Fibroblast of skin of back (primary cell): Measurements from ENCODE around the gene S100A16. TPM values are rescaled to one million over a fixed set of nuclear protein-coding genes. Genes with fewer than 3 reads are reported as not detected.
"Not testable (repeated sequence)": the region's sequence is repeated elsewhere in the genome, so short reads cannot be mapped to it uniquely, and the experiment has no call there.

Source experiments
- DNase-seq: peaks from one replicate; pipeline ENCODE4 v3.0.0-alpha.2; 2013
- polyA plus RNA-seq, 2 experiments: library from polyadenylated mRNA; unstranded; fragments of 120-200 nt; gene quantifications; one replicate each; pipeline ENCODE4 v1.2.1, GENCODE V29; 2013; ENCODE audit not compliant: insufficient read length in 2 of 2

Gene S100A16, protein sequence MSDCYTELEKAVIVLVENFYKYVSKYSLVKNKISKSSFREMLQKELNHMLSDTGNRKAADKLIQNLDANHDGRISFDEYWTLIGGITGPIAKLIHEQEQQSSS
- 365 TPM for polyA plus RNA-seq (2013, experiment 1 of 2; ENCODE audit: insufficient read length)
- 228 TPM for polyA plus RNA-seq (2013, experiment 2 of 2; ENCODE audit: insufficient read length)

DNA sequence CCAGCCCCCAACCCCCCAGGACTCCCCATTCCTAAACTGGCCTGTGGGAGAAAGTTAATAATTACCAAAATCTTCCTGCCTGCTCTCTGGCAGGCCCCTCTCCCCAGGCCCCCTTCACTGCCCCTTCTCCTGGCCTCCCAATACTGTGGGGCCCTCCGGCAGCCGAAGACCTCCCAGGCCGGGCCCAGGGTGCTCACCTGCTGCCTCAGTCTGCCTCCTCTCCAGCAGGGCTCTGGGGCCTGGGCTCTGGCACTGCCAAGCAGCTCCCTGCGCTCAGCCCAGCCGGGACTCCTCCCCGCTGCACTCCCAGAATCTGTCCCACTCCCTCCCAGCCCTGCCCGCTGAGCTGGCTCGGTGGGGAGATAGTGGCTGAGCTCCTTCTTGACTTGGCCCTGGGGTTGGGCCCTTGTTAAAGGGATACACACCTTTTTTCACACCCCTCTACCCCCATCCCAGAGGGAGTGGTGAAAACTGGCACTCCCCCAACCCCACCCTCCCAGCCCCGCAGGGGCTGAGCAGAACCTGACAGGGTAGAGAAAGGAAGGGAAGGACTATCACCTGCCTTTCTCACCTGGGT is at the start of gene S100A16:
Gene S100A16 (minus strand): TSS at position 383 of the 577 bp plus-strand sequence. CDS start 4,986 bp downstream, outside the sequence.
- peak; percentile 82 for DNase-seq

DNA sequence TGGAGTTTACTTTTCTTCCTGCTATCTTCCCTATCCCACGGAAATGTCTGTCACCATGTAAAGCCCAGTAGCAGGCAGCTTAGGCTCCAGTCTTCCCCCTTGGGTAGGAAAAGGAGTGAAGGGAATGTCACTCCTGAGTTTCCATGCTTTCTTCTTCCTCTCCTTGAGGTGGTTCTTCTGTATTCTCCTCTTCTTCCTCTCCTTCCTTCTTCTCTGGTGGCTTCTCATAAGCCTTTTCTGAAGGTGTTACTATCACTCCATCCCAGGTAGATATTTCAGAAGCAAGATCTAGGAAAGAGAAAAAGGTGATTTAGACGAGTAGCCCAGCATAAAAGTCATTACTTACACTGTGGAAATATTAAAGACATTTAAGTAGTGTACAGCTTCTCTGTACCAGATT is 49.3 kb upstream of the S100A16 start:
- DNase-seq, result no peak

DNA sequence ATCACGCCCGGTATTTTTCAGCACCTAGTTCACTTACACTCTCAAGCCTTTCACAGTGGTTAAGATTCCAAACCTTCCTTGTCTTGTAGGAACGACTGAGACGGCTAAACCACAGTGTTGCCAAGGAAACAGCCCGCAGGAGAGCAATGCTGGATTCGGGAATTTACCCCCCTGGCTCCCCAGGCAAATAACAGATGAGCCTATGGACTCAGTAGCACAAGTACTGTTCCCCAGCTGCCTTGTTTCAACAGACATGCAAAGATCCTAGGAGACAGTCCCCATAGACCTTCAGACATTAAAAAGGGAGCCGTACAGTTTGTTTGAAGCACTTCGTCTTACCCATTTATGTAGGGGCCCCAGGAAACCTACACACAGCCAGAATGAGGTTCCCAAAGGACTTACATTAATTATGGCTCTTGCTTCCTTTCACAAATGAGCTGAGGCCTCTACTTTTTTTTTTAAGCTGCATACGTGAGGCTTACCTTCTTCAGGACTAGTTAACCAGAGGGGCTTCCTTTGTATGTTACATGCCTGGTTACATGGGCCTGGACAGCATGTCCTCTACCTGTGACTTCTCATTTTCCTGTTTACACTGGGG is 48.3 kb upstream of the S100A16 start:
- DNase-seq, result no peak

DNA sequence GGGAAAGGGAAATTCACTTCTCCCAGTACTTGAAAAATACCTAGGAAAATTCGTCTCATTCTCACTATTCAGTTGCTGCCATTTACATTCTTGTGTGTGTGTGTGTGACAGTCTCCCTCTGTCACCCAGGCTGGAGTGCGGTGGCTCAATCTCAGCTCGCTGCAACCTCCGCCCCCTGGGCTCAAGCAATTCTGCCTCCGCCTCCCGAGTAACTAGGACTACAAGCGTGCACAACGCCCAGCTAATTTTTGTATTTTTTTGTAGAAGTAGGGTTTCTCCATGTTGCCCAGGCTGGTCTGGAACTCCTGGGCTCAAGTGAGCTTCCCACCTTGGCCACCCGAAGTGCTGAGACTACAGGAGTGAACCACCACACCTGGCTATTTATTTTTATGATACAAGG is 46.7 kb upstream of the S100A16 start:
- no peak for DNase-seq

DNA sequence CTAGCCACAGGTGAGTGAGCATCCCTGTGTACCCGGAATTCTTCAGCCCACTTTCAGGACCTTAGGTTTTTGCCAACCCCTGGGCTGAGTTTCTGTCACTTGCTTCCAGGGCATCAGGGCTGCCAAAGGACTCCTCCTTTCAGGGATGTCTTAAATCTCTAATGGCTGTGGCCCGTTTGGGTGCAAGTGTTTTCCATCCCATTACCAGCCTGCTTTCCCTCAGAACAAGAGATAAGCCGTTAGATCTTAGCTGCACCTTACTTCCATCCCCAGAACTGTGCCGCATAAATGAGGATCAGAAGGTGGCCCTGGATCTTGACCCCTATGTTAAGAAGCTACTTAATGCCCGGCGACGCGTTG is 46.2 kb upstream of the S100A16 start:
- no peak for DNase-seq

DNA sequence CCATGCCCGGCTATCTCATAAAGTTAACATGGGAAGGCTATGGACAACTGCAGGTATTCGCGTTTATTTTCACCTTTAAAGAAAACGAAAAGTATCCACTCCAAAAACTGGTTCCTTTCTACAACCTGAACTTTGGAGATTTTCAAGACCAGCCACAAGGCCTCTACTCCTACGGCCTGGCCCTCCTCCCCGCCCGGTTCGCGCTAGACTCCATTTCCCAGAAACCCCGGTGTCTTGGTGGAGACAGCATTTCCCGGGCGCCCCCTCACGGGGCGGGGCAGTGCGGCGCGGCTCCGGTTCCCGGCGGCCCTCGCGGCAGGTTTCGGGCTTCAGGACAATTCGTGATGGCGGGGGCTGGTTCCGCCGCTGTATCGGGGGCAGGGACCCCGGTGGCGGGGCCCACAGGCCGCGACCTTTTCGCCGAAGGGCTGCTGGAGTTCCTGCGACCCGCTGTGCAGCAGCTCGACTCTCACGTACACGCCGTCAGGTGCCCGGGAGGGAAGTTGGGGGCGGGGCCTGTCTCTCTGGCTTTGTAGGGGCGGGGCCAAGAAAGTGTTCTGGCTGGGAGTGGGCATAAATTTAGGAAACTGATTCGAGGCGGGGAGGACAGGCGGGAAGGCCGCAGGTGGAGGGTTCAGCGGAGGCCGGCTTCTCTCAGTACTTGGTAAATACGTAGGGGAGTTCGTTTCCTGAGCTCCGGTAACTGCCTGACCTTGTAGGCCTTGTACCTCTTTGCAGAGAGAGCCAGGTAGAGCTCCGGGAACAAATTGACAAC is 45.6 kb upstream of the S100A16 start, which contains the start of gene SNAPIN:
Gene SNAPIN (plus strand): TSS at position 304 of the 775 bp plus-strand sequence. CDS start 41 bp downstream, at position 345.
- peak; percentile 92 for DNase-seq

DNA sequence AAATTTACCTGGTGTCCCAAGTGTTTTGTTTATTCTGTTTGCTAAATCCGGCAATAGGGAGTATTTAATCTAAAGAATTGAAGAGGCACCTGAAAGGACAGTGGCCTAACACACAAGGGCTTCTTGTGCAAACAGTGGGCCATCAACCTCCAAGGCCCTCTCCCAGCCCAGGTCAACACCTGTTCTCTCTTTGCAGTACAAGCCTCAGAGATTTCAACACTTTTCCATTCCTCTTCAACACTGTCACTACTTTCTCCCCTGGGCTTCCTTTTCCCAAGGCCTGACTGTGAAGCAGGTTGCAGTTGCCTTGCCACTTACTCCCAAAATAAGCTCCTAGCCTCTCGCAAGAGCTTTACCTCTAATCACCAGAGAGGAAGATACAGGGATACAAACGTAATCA is 42.4 kb upstream of the S100A16 start:
- no peak for DNase-seq

DNA sequence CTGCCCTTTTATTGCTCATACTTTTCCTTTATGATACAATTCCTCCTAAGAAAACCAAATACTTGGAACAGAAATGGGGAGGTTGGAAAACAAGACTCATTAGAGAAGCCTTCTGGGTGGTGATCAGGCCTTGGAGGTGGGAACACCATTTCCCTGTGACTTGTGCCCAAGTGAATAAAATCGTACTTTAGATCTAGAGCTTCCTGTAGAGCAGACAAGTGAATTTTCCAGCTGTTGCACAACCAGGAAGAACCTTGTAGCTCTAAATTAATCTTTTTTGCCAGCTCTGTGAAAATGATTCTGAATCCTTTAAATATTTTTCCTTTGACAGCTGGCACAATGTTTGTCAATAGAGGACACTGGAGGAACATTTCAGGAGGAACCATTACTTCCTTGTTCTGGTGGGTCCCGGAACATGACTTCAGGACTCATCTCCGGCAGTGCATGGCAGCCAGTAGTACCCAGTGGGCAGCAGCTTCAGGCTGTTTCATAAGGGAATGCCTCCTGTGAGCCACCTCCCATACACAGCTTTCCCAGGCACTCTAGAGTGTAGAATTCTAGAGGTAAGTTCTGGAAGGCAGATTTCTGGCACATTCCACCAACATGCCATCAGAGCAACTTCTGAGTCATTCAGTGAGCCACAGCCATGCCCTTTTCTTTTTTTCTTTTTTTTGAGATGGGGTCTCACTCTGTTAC is 40.0 kb upstream of the S100A16 start:
- peak; percentile 69 for DNase-seq

DNA sequence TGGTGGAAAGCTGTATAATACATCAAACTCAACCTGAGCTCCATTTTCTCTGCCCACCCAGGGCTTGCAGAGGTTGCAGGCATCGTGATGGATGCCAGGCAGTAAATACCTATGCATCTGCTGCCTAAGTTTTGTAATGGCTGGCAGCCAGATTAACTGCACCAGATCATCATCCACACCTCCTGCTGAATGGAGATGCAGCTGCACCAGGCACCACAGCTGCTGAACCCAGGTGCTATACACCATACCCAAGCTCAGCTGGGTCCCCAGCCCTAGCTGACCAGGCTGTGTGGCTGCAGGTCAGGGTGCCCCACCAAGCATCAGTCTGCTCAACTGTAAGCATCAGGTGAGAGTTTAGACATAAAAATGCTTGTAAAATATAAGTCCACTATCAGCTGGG is 38.8 kb upstream of the S100A16 start:
- DNase-seq, result no peak

DNA sequence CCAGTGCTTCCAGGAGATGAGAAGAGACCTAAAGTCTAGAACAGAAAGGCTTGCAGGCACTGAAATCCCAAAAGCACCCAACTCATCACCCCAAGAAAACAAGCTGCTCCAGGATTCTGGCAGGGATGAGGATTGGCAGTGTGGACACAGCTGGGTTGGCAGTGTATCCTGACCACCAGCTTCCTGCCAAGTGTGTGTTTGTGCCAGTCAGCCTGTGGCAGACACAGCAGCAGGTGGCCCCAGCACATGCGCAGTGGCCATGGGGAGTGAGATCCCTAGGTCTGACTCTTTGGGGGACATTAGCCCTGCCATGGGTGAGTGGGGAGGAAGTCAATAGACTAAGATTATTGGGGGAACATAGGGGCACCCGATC is 36.9 kb upstream of the S100A16 start:
- DNase-seq, result no peak

DNA sequence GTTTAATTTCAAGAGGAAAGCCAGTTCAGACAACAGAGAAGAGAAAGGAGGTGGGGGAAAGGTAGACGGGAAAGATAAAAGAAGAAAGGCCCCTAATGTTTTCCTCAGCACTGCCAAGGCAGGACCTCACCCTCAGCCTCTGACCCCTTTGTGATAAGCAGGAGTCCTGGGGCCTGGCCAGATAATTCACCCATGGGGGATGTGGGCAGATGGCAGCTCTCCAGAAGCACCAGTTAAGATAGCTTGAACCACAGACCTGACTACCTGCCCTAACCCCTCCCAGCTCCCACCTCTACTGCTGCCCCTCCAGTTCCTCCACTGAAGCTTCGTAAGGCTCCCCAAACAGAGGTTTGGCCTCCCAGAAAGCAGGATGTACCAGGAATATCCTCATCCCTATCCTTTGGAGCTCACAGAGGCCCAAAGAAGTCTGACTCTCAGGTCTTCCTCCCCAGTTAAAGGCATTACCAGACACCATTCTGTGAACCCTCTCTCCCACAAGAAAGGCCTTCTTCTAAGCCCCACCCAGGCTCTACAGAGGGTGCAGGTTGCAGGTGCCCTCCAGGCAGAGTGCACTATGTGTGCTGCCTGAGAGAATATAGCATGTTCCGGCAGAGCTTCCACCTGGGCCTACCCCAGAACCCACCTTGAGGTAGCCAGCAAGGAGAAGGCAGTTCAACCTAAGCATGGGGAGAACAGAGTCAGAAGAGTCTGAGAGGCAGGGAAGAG is 36.4 kb upstream of the S100A16 start:
- no peak for DNase-seq

DNA sequence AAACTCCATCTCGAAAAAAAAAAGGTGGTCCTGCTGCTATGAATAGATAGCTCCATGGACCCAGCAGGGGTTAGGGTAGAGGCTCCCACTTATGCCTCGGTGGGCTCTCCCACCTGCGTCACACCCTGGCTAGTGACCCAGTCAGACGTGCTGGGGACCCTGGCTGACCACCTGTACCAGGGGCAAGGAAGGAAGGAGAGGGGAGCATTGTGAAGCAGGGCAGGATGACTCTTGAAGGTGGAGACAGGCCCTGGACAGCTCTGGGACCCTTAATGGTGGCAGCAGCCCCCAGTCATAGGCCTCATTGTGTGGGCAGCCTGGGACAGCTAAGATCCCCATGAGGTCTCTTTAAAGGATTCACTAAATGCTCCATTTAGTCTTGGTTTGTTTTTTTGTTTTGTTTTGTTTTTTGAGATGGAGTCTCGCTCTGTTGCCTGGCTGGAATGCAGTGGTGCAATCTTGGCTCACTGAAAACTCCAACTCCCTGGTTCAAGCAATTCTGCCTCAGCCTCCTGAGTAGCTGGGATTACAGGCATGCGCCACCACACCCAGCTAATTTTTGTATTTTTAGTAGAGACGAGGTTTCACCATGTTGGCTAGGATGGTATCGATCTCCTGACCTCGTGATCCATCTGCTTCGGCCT is 35.2 kb upstream of the S100A16 start:
- DNase-seq, result no peak

DNA sequence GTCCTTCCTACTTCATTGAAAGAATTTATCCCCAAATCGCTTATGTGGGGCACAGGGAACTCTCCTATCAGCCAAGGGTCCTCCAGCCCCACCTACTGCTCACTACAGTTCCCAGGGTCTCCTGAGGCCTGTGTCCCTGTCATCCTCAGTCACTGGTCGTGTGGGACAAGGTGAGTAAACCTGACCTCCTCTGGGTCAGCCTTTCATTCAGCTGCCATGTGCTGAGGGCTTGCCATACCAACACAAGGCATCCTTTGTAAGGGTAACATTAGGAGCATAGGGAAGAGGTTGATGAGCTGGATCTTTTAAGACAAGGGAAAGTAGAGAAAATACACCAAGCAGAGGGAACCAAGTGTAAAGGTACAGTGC is 34.4 kb upstream of the S100A16 start:
- DNase-seq, result no peak

DNA sequence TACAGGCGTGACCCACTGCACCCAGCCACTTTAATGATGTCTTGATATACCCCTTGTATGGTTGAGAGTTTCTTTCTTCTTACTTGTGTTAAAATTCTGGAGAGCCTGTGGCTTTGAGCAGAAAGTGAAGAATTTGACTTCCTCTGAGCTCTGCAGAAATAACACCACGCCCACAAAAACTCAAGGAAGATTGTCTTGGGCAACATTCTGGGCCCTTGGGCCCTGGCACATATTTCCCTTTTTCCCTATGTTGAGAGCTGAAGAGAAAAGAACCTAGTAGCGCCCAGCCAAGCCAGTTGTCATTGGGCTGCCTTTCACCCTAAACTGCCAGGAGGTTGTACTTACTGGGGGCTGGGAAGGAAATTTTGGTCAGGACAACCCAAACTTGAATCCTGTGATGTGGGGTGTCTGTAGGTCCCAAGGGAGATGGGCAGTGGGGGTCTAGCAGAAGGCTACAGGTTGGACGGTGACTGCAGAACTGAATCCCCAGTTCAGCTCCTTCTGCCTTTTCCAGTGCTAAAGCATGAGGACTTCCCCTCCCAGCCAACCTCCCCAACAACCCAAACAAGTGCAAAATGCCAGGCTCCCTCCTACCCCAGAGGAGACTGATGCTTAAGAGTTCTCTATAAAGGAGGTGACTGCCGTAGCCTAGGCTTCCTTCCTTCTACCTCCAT is 33.9 kb upstream of the S100A16 start:
- no peak for DNase-seq

DNA sequence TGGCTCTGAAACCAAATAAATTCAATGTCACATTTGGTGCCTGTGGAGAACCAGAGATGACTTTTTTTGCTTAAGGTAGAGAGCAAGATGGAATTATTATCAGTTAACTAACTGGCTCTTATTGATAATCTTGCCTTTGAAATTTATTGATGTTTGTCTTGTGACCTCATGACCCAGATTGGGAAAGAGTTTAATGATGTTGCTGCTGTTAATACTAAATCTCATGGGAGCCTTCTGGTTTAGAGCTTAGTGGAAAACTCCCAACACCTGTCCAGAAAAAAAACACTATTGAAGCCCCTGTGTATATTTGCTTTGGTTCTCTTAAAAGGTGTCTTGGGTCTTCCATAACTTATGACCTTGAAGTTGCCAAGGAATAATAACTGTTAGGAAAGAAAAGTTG is 30.9 kb upstream of the S100A16 start:
- DNase-seq, result no peak

DNA sequence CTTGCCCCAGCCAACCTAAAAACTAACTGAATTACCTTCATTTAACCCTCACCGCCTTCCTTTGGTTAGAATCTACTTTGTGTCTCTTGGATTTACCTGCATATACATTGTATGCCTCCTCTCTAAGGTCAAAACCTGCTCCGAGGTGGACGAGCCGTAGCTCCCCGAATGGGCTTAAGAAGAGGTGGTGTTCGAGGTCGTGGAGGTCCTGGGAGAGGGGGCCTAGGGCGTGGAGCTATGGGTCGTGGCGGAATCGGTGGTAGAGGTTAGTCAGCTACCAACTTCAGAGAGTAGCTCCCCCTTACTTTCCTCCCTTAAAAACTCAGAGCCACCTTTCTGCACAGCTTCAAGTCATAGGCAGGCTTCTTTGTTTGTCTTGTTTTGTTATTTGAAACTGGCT is 30.2 kb upstream of the S100A16 start:
- no peak for DNase-seq

DNA sequence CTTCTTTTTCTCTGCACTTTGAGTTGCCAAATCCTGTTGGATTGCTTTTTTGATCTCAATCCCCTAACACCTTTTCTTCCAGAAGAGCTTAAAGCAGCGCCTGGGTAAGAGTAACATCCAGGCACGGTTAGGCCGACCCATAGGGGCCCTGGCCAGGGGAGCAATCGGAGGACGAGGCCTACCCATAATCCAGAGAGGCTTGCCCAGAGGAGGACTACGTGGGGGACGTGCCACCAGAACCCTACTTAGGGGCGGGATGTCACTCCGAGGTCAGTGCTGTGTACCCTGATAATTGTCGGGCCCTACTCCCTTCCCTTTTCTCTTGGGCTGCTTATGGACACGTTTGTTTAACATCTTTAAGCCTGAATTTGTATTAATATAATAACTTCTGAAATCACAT is 29.2 kb upstream of the S100A16 start:
- DNase-seq, result no peak

DNA sequence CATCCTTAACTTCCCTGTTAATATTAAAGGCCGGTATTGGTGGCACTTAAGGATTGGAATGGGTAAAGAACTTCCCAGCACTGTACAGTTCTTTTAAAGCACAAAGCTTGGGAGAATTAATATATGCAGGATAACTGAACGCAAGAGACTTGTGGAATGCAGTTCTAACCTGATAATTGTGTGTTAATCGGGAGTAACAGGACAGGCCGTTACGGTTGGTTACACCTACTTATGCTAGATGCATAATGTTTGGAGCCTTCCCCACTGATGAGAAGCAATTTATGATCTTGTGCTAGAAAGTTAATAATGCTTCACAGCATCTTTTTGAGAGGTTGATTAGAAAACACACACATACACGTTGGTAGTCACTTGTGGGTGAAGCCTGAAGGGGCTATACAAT is 27.9 kb upstream of the S100A16 start:
- DNase-seq, result no peak

DNA sequence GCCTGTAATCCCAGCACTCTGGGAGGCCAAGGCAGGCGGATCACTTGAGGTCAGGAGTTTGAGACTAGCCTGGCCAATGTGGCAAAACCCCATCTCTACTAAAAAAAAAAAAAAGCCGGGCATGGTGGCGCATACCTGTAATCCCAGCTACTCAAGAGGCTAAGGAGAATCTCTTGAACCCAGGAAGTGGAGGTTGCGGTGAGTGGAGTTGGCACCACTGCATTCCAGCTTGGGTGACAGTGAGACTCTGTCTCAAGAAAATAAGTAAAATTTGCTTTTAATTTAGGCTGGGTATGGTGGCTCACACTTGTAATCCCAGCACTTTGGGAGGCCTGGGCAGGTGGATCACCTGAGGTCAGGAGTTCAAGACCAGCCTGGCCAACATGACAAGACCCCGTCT is 27.3 kb upstream of the S100A16 start:
- DNase-seq, result not testable (repeated sequence)

DNA sequence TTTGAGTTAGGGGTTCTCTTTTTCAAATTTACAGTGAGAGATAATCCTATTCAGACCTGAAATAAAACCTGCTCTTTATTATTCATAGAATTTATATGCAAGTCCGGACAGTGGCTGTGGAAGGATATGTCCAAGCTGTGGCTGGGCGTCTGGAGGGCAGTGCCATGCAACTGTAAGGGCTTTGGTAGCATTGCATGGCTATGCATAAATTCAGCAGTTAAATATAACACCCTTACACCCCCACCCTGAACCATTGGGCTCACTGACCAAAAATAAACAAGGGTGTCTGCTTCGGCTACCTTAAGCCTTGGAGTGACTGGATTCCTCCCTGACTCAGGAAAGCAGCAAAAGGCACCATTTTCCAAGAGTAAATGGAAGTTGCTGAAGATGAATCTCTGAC is 26.3 kb upstream of the S100A16 start:
- no peak for DNase-seq

DNA sequence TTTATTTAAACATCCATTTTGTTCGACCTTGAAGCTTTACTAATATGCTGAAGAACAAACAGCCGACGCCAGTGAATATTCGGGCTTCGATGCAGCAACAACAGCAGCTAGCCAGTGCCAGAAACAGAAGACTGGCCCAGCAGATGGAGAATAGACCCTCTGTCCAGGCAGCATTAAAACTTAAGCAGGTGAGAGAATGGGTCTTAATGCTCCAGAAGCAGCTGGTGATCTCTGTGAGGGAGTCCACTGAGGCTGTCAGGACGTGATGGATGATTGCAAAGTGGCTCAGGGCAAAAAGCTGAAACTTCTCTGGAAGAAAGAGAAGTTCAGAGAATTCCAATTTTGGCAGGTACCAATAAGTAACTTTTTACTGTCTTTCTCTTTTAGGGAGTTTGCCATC is 25.3 kb upstream of the S100A16 start:
- DNase-seq, result no peak
